Endothelial cell of hepatic sinusoid (primary cell): ENCODE results near the gene MYO5B.
"Not testable (repeated sequence)": the region's sequence is repeated elsewhere in the genome, so short reads cannot be mapped to it uniquely, and the experiment has no call there.

ENCODE experiments used
- in situ Hi-C: cut with HindIII; loops from 2 replicates; pipeline ENCODE4 v1.10.0; 2017; ENCODE audit warnings: low sequenced_read_pairs

MYO5B gene

GRCh38 chr18:50111398-50111797 is 83.5 kb downstream of the MYO5B start:
- in situ Hi-C loops, result no loop called here

DNA sequence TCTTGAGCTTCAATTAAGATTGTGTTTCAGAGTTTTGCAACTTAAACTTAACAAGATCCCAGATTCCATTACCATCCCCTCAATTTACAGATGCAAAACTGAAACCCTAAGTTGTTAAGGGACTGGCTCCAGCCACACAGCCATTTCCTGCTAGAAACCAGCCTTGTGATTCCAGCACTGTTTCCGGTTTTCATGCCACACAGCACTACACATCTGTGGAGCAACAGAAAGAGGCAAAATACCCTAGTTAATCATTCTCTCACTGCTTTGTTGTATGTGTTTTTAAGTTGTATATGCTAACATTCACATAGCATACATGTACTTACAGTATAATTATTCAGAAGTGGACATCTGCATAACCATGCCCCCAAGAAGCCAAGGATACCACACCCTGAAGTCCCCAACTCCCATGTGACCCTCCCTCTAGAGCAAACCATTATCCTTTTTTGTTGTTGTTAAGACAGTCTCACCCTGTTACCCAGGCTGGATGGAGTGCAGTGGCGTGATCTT is 87.4 kb downstream of the MYO5B start:
- in situ Hi-C loops, result no loop called here

GRCh38 chr18:50105027-50105426 is 89.9 kb downstream of the MYO5B start:
- in situ Hi-C loops, result no loop called here

GRCh38 chr18:50104421-50104820 is 90.5 kb downstream of the MYO5B start:
- in situ Hi-C loops, result no loop called here

GRCh38 chr18:50099725-50100407 is 95.1 kb downstream of the MYO5B start:
- in situ Hi-C loops, result no loop called here

GRCh38 chr18:50097702-50098101 is 97.2 kb downstream of the MYO5B start:
- in situ Hi-C loops, result no loop called here

DNA sequence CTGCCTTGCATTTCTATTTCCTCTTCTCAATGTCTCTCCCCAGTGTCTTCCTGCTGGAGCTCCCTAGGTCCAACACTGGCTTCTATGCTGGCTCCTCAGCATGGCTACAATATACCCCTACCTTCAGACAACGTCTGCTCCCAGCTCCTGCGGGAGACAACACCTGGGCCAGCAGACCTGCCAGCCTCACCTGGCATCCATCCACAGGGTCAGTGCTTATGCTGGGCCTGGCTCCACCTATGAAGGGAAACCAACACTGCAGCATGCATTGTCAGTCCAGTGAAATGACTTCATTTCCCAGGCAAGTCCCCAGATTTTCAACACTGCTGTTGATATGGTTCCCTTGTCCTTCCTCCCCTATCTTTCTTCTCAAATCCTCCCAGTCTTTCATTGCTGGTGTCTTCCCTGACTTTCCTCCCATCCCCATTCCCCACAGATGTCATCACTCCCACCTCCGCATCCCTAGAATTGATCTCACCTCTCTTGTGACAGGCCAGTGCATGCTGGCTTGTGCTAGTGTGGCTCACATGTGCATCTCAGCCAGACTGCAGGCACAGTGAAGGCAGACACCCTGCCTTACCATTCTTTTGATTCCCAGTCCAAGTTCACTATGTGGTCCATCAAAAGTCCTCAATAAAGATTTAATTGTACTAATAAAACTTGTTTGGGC is 98.0 kb downstream of the MYO5B start:
- in situ Hi-C loops, result no loop called here

GRCh38 chr18:50094786-50095185 is 100.2 kb downstream of the MYO5B start:
- in situ Hi-C loops, result not testable (repeated sequence)

- in situ Hi-C loops, result no loop called here
Observed at GRCh38 chr18:50094221-50094773, 100.7 kb downstream of the MYO5B start.

- in situ Hi-C loops, result no loop called here
Observed at GRCh38 chr18:50093366-50094064, 101.4 kb downstream of the MYO5B start.

- in situ Hi-C loops, result no loop called here
Observed at GRCh38 chr18:50092245-50092805, 102.6 kb downstream of the MYO5B start.

DNA sequence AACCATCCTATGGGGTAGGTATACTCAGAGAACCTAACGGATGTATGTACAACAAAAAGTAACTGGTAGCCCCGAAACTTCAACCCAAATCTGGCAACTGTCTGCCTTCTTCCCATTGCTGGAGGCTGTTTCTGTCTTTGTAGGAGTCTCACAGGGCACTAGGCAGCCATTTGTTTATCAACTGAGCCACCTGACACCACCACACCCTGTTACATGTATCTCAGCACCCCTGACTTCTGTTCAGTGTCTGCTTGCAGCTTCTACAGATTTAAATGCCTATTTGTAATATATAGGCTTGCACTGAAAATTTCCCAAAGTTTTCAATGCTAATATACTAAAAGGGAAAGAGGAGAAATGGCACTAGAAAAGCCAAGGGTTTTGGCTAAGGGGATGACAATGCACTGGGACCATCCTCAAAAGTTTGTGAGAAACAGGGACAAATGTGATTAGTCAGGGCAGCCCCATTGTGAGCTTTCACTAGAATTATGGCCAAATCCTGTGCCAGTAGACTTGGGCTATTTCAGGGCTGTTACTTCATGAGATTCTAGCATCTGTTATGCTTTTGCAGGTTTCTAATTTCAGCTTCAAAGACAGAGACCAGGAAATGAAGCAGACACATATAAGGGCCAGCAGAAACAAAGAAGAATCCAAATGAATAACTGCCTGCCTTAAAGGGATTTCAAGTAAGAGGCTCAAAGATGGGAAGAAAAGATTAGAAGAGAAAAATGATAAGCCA is 103.3 kb downstream of the MYO5B start:
- in situ Hi-C loops, result no loop called here

DNA sequence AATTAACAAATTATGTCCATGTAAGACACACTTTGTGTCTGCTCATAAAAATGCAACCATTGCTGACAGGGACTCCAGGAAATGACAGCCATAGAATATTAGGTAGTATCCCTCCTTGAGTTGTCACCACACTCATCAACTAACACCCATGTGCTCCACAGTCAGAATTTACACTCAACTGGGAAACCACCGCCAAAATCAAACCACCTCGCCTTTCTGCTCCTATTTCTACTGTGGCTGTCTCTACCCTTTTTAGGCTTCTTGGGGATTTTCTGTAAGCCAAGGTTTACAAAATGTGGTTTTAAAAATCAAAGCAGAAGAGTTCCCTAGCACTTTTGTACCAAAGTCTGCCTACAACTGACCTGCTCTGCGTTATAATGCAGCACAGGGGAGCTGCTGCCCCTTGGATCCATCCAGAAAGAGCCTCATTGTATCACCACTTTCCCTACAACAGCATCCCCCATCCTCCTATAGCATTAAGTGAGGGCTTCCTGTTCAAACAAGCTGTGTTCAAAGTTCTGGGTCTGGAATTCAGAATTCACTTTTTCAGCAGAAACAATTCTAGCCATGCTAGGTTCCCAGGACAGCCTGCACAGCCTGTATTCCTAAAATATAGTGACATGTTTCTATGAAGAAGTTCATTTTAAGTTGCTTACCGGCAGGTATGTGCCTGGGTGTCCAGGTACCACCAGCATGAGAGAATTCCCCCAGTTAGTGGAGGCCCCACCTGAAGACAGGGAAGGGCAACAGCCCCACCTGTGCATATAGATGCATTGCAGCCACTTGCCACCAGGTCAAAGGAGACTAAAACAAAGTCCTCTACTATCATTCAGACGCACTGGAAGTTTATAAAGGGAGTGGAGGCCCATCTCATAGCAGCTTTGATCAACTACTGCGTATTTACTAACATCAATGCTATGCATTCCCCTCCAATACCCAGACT is 104.3 kb downstream of the MYO5B start:
- in situ Hi-C loops, result no loop called here

- in situ Hi-C loops, result no loop called here
Observed at GRCh38 chr18:50089702-50090101, 105.2 kb downstream of the MYO5B start.

DNA sequence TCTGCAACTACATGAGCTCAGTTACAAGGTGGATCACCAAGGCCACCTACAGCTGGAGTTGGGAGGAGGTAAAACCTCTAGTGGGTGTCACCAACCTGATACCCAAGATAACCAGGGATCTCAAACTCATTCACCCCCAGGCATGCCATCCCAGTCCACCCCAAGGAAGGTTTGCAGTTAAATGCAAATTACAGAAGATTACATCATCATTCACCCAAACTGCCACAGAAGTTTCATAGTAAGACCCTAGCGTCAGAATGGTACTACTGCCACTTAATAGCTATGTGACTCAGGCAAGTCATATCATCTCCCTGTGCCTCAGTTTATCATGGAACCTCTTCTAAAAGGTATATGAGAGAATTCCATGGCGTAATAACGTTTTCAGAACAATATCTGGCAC is 111.2 kb downstream of the MYO5B start:
- in situ Hi-C loops, result no loop called here

DNA sequence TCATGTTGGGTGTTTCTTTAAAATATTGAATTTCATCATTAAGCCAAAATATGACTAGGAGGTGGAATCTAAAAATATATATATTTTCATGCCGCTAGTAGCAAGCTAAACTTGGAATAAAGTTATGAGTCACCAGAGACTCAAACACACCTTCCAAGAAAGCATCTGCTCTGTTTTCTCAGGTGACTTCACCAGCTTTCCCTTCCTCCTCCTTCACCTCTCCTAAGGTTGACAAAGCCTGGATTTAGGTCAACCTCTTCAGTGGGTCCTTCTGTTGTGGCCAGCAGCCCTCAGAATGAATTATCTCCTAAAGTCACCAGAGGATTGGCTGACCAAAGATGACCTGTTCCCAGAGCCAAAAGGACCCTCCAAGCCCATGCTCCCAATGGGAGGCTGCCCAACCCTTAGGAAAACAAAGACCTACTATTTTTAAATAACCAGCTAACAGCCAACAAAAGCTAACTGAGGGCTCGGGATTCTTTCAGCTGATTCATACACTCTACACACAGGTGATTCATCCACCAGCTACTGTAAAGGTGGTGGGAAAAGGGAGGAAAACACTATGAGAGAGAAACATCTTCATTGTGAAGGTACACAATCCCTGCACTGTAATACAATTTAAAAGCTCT is 113.9 kb downstream of the MYO5B start:
- in situ Hi-C loops, result no loop called here

GRCh38 chr18:50080316-50080715 is 114.6 kb downstream of the MYO5B start:
- in situ Hi-C loops, result no loop called here

GRCh38 chr18:50079571-50080295 is 115.2 kb downstream of the MYO5B start:
- in situ Hi-C loops, result no loop called here
